Naive B cell (primary cell): ENCODE results near the gene GPR15LG. TPM values are rescaled to one million over a fixed set of nuclear protein-coding genes. Genes with fewer than 3 reads are reported as not detected.
"Not testable (repeated sequence)": the region's sequence is repeated elsewhere in the genome, so short reads cannot be mapped to it uniquely, and the experiment has no call there.

Experiments
- ATAC-seq, 2 donors: fragments of 150-1000 bp; cut with Tn5 transposase; 2 replicates each; pipeline ENCODE4 v1.10.0; 2021; ENCODE audit warnings: low read depth in 2 of 2, mild to moderate bottlenecking in 2 of 2, moderate library complexity in 2 of 2
- DNase-seq: peaks from one replicate; pipeline ENCODE4 v3.0.0; 2022
- H3K27ac Mint-ChIP-seq, 6 donors: one replicate each; pipeline ENCODE4 v1.8.0; 2020 to 2022; ENCODE audit warnings: mild to moderate bottlenecking in 6 of 6, mixed read lengths in 6 of 6, moderate library complexity in 5 of 6, inconsistent platforms in 2 of 6
- H3K27me3 Mint-ChIP-seq, 3 donors: one replicate each; pipeline ENCODE4 v1.8.0; 2021 to 2022; ENCODE audit warnings: mixed read lengths in 3 of 3, mild to moderate bottlenecking in 1 of 3
- H3K36me3 Mint-ChIP-seq, 2 donors: one replicate each; pipeline ENCODE4 v1.8.0; 2020 to 2022; ENCODE audit warnings: mixed read lengths in 2 of 2, inconsistent platforms in 1 of 2, mild to moderate bottlenecking in 1 of 2
- H3K4me1 Mint-ChIP-seq, 3 donors: one replicate each; pipeline ENCODE4 v1.8.0; 2020 to 2022; ENCODE audit warnings: mixed read lengths in 3 of 3, inconsistent platforms in 1 of 3, mild to moderate bottlenecking in 1 of 3, moderate library complexity in 1 of 3
- H3K4me3 Mint-ChIP-seq, 8 donors: one replicate each; pipeline ENCODE4 v1.8.0; 2020 to 2022; ENCODE audit warnings: mild to moderate bottlenecking in 8 of 8, mixed read lengths in 8 of 8, moderate library complexity in 8 of 8, inconsistent platforms in 2 of 8
- H3K9me3 Mint-ChIP-seq, 7 donors: one replicate each; pipeline ENCODE4 v1.8.0; 2020 to 2022; ENCODE audit warnings: mixed read lengths in 7 of 7, mild to moderate bottlenecking in 5 of 7, inconsistent platforms in 2 of 7, moderate library complexity in 1 of 7
- polyA plus RNA-seq, 6 donors: library from polyadenylated mRNA; unstranded; fragments of 300-500 nt; fragmentation: Illumina TruSeq; gene quantifications; one replicate each; pipeline ENCODE4 v1.2.3, GENCODE V29; 2021; ENCODE audit warnings: low read depth in 6 of 6

GPR15LG gene
- polyA plus RNA-seq, result not detected

DNA sequence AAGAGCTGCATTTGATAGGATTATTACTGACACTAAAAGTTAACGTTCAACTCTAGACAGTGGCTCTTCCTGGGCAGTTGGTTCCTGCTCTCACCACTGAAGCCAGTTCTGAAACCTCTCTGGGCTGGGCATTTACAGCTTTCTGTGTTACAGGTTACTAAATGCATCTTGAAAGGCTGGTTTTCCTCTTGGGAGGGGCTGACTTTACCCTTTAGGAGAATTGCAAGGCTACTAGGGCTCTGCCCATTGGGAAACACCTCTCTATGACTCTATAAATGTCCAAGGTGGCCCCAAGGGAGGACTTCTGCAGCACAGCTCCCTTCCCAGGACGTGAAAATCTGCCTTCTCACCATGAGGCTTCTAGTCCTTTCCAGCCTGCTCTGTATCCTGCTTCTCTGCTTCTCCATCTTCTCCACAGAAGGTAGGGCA lies at the start of gene GPR15LG:
Gene GPR15LG (plus strand): TSS at position 301 of the 429 bp plus-strand sequence. CDS start 51 bp downstream, at position 352.
- ATAC-seq, result no peak

DNA sequence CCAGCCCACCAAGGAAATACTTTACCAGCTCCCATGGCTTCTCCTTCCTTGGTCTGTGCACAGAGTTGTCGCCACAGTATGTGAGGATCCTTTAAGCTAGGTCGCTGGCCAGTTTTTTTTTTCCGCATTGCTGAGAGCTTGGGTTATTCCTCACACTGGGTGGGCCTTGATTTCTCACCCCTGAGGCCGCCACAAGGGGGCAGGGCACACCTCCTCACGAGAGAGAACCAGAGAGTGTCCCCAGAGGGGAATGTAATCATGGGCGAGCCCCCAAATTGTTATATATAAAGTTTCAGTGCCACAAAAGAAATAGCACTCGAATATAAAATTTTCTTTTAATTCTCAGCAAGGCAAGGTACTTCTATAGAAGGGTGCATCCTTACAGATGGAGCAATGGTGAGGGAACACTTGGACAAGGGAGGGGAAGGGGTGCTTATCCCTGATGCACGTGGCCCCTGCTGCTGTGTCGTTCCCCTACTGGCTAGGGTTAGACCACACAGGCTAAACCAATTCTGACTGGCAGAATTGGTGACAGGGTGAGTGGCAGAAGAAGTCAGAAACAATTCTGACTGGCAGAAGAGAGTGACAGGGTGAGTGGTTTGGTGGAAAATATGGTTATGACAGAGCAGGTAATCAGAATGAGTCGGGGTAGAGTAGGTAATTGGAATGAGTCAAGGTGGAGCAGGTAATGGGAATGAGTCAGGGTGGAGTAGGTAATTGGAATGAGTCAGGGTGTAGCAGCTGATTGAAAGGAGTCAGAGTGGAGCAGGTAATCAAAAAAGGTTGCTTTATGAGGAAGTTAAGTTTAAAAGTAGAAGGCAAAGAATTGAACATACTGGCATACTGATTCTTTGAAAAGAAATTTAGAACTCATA lies 47.5 kb upstream of the GPR15LG start:
- not testable (repeated sequence) for H3K27ac Mint-ChIP-seq, ATAC-seq, H3K4me1 Mint-ChIP-seq, DNase-seq
- H3K36me3 Mint-ChIP-seq, result peaks cover 5 to 30% of the 10 kb centered on the region in 2 donors
- H3K27me3 Mint-ChIP-seq, result peaks cover 31 to 40% (median 31%) of the 10 kb centered on the region in 3 donors
- peak overlapping the region in 1 of 8 donors; percentile 49 for H3K4me3 Mint-ChIP-seq
- peaks cover 13 to 42% (median 33%) of the 10 kb centered on the region in 7 donors for H3K9me3 Mint-ChIP-seq

More for the DNA sequence above, at the start of gene GPR15LG:
- Mint-ChIP-seq H3K27me3 (no peaks in the 10 kb centered on the region), H3K9me3 (peaks cover 0 to 3% (median 0%) of the 10 kb centered on the region in 7 donors), H3K27ac (peak within 1 kb of the TSS in 5 of 6 donors; percentile 78 to 96 (median 86)), H3K36me3 (no peaks in the 10 kb centered on the region), H3K4me3 (peak within 1 kb of the TSS in 1 of 8 donors; percentile 30), H3K4me1 (peaks cover 12 to 25% (median 23%) of the 10 kb centered on the region in 3 donors)
- DNase-seq, result no peak

DNA sequence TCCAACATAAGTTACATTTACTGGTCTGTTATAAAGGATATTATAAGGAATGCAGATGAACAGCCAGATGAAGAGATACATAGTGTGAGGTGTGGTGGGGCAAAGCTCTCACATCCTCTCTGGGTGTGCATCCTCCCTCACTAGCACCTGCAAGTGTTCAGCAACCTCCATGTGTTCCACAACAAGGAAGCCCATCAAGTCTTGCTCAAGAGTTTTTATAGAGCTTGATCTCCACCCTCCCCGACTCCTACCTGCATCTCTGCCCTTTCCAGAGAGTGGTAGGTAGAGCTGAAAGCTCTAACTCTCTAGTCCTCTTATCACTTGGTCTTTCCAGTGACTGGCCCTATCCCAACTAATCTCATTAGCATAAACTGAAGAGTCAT lies 46.8 kb upstream of the GPR15LG start:
- no peak for ATAC-seq
- Mint-ChIP-seq H3K4me3 (no peak overlapping the region), H3K27me3 (peaks cover 36 to 45% (median 37%) of the 10 kb centered on the region in 3 donors), H3K4me1 (no peaks in the 10 kb centered on the region), H3K27ac (peak overlapping the region in 1 of 6 donors; percentile 47), H3K36me3 (peaks cover 5 to 30% of the 10 kb centered on the region in 2 donors), H3K9me3 (peaks cover 13 to 42% (median 33%) of the 10 kb centered on the region in 7 donors)
- DNase-seq, result no peak

DNA sequence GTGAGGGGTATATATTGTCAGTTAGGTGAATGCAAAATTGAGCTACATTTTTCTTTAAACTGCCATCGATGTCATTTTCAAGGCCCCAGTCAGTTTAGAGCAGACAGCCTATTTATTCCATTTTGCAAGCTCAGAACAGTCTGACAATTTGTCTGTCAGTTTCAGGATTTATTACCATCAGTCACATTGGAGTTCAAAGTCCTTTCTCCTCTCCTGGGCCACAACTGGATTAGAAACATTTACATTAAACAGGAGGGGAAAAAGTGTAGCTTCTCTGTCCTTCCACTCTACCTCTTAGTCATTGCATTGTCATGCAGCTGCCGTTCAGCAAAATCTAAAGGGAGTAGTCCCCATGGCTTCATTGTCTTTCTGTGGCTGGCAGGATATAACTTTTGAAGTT lies 37.8 kb upstream of the GPR15LG start:
- H3K9me3 Mint-ChIP-seq, result peaks cover 0 to 2% (median 0%) of the 10 kb centered on the region in 7 donors

DNA sequence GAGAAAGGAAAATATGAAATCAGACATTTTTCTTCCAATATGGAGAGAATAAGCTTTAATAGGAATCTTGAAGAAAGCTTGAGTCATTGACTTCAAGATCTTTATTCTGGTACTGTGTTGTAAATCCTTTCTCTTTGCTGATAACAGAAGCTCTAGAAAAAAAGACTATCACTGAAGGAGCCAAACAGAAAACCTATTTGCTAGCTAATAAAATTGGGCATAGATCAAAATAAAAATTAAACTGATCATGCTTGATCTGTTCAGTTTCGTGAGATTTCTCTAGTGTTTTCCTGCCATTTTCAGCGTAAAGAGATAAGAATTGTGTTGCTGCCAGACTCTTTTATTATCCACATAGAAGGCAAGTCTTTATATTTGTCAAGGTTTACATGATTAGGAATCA lies 35.8 kb upstream of the GPR15LG start:
- Mint-ChIP-seq H3K4me1 (peaks cover 13 to 21% (median 19%) of the 10 kb centered on the region in 3 donors), H3K36me3 (no peaks in the 10 kb centered on the region), H3K9me3 (peaks cover 0 to 2% (median 0%) of the 10 kb centered on the region in 7 donors), H3K4me3 (peak overlapping the region in 6 of 8 donors; percentile 58 to 96 (median 82)), H3K27me3 (peaks cover 10 to 21% (median 11%) of the 10 kb centered on the region in 3 donors), H3K27ac (peak overlapping the region in 3 of 6 donors; percentile 3 to 97 (median 5))
- ATAC-seq (no peak), DNase-seq (no peak)

More for the DNA sequence above, 37.8 kb upstream of the GPR15LG start:
- ATAC-seq (no peak), DNase-seq (no peak)
- Mint-ChIP-seq H3K27ac (no peak overlapping the region), H3K36me3 (no peaks in the 10 kb centered on the region), H3K27me3 (peaks cover 26 to 30% (median 26%) of the 10 kb centered on the region in 3 donors), H3K4me1 (peaks cover 6 to 14% (median 10%) of the 10 kb centered on the region in 3 donors), H3K4me3 (peak overlapping the region in 2 of 8 donors; percentile 19 to 25)

DNA sequence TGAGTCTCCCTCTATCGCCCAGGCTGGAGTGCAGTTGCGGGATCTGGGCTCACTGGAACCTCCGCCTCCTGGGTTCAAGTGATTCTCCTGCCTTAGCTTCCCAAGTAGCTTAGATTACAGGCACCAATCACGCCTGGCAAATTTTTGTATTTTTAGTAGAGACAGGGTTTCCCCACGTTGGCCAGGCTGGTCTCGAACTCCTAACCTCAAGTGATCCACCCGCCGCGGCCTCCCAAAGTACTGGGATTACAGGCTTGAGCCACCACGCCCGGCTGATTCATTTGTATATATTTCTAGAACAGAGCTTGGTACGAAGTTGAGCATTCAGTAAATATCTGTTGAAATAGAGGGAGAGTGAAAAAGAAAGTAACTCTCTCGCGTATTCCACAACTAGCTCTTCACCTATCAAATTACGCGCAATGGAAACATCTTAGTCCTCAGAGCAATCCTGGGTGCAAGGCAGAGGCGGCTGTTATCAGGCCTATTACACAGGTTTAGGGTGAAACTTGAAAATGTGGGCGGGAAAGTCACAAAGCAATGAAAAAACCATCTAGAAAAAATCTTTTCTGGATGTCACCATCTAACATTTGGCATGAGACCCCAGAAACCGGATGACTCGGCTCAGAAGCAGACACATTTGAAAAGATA lies 35.0 kb upstream of the GPR15LG start:
- Mint-ChIP-seq H3K27ac (peak overlapping the region; percentile 97 to 99 (median 98)), H3K4me3 (peak overlapping the region; percentile 76 to 97 (median 94)), H3K4me1 (peaks cover 13 to 21% (median 19%) of the 10 kb centered on the region in 3 donors), H3K9me3 (peaks cover 0 to 2% (median 0%) of the 10 kb centered on the region in 7 donors), H3K36me3 (no peaks in the 10 kb centered on the region), H3K27me3 (peaks cover 7 to 14% (median 7%) of the 10 kb centered on the region in 3 donors)
- ATAC-seq (no peak), DNase-seq (no peak)

DNA sequence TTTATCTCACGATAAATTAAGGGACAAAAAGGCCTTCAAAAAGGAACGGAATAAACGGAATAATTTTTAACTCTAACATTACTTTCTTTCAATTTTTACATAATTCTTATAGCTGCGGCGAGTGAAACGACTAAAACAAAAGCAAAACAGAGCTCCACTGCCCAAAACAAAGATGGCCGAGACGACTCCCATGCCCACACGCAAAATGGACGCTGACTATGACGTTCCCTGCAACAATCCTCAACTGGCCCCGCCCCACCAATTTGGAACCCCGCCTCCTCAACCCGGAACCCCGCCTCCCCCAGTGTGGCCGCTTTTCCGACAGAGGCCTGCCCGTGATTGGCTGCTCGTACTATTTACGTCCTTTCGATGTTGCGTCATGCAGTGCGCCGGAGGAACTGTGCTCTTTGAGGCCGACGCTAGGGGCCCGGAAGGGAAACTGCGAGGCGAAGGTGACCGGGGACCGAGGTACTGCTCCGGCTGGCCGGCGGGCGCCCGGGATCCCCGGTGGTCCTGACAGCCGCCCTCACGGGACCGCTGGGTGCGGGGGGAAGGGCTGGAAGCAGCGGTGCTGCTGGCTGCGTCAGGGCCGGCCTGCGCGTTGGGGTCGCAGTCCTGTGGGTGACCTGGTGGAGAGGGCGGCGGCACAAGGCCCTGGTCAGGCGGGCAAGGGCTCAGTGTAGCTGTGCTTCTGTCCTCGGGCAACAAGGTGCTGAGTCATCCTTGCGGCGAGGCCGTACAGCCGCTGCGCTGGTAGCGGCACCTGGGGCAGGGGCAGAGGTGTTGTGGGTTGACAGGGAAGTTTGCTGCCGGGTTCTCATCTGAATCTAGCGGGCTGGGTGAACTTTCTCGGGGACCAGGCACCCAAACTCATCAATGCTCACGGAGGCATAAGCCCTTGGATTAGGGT lies 34.2 kb upstream of the GPR15LG start, which contains the start of gene GHITM:
Gene GHITM (plus strand): TSS at position 384 of the 910 bp plus-strand sequence. CDS start 1,992 bp downstream, outside the sequence.
- no peaks in the 10 kb centered on the region for H3K36me3 Mint-ChIP-seq
- H3K9me3 Mint-ChIP-seq, result peaks cover 0 to 2% (median 0%) of the 10 kb centered on the region in 7 donors

DNA sequence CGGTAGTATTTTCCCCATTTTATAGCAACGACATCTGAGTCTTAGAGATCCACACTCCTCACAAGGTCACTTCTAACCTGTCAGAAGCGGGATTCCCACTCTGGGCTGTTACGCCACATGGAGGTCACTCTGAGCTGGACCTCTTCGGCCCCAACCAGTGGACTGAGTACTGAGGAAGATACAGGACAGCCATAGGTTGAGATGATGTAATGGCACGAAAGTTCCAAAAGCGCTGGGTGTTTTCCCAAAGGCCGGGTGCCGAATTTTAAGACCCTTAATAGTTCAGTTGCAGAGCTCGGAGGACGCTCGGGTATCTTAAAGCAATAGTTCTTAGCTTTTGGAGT lies 33.6 kb upstream of the GPR15LG start:
- peak overlapping the region; percentile 76 to 97 (median 94) for H3K4me3 Mint-ChIP-seq
- DNase-seq, result no peak
- H3K27ac Mint-ChIP-seq, result peak overlapping the region; percentile 97 to 99 (median 98)
- peaks cover 13 to 21% (median 19%) of the 10 kb centered on the region in 3 donors for H3K4me1 Mint-ChIP-seq
- no peak for ATAC-seq
- peaks cover 5 to 7% (median 5%) of the 10 kb centered on the region in 3 donors for H3K27me3 Mint-ChIP-seq
- H3K36me3 Mint-ChIP-seq, result no peaks in the 10 kb centered on the region
- H3K9me3 Mint-ChIP-seq, result peaks cover 0 to 2% (median 0%) of the 10 kb centered on the region in 7 donors

More for the DNA sequence above, 34.2 kb upstream of the GPR15LG start, which contains the start of gene GHITM:
- Mint-ChIP-seq H3K4me3 (peak within 1 kb of the TSS; percentile 76 to 97 (median 94)), H3K27me3 (peaks cover 5 to 7% (median 6%) of the 10 kb centered on the region in 3 donors), H3K4me1 (peaks cover 13 to 21% (median 19%) of the 10 kb centered on the region in 3 donors), H3K27ac (peak within 1 kb of the TSS; percentile 97 to 99 (median 98))
- ATAC-seq (peak; percentile 94 to 95), DNase-seq (peak; percentile 100)

DNA sequence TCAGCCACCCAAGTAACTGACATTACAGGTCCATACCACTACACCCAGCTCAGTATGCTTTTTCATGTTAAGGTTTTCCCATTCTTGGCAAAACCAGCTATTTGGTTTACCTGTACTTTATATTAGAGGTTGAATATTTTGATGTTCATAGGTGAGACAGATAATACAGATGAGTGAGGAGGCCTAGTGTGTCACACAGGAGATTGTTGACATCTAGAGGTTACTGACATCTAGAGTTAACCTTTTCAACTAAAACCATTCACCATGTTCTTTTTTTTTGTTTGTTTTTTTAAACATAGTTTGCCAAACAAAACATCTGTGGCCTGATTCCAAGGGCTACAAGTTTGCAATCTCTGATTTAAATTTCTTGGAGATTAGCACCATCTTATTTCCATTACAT lies 26.3 kb upstream of the GPR15LG start:
- Mint-ChIP-seq H3K4me1 (peaks cover 0 to 5% (median 4%) of the 10 kb centered on the region in 3 donors), H3K27me3 (no peaks in the 10 kb centered on the region), H3K9me3 (no peaks in the 10 kb centered on the region), H3K27ac (no peak overlapping the region), H3K4me3 (no peak overlapping the region), H3K36me3 (peaks cover 13 to 14% of the 10 kb centered on the region in 2 donors)
- DNase-seq (no peak), ATAC-seq (no peak)

DNA sequence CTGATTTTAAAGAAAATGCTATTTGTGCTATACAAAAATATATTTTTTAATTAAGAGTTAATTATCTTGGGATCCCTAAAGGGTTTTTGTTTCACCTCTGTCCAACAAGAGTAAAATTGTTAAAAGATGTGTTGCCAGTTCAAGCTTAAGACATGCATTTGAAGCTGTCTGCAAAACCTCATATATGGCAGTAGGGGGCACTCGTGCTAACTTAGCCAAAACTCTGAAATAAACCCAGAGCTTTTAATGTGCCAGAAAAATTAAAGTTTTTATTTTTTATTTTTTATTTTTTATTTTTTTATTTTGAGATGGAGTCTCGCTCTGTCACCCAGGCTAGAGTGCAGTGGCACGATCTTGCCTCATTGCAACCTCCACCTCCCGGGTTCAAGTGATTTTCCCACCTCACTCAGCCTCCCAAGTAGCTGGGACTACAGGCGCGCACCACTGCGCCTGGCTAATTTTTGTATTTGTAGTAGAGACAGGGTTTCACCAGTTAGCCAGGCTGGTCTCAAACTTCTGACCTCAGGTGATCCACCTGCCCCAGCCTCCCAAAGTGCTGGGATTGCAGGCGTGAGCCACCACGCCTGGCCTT lies 25.5 kb upstream of the GPR15LG start:
- H3K27ac Mint-ChIP-seq, H3K27me3 Mint-ChIP-seq, H3K9me3 Mint-ChIP-seq, H3K4me1 Mint-ChIP-seq, H3K4me3 Mint-ChIP-seq: not testable (repeated sequence)
- DNase-seq, result peak; percentile 19
- peak; percentile 46 to 57 for ATAC-seq
- peaks cover 13 to 14% of the 10 kb centered on the region in 2 donors for H3K36me3 Mint-ChIP-seq

DNA sequence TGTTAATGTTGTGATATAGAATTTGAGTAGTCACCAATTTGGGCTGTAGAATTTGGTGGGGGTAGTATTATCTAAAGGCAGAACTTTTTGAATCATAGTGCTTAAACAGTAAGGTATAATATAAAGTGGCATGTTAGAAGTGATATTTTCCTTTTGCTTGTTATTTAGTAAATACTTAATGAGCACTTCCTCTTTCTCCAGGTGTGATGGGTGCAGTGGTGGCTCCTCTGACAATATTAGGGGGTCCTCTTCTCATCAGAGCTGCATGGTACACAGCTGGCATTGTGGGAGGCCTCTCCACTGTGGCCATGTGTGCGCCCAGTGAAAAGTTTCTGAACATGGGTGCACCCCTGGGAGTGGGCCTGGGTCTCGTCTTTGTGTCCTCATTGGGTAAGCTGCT lies 23.7 kb upstream of the GPR15LG start:
- DNase-seq (no peak), ATAC-seq (no peak)
- peaks cover 14 to 15% of the 10 kb centered on the region in 2 donors for H3K36me3 Mint-ChIP-seq
- peak overlapping the region in 1 of 6 donors; percentile 24 for H3K27ac Mint-ChIP-seq
- H3K4me3 Mint-ChIP-seq, result no peak overlapping the region
- H3K27me3 Mint-ChIP-seq, result no peaks in the 10 kb centered on the region
- no peaks in the 10 kb centered on the region for H3K9me3 Mint-ChIP-seq
- H3K4me1 Mint-ChIP-seq, result peaks cover 0 to 5% (median 4%) of the 10 kb centered on the region in 3 donors

DNA sequence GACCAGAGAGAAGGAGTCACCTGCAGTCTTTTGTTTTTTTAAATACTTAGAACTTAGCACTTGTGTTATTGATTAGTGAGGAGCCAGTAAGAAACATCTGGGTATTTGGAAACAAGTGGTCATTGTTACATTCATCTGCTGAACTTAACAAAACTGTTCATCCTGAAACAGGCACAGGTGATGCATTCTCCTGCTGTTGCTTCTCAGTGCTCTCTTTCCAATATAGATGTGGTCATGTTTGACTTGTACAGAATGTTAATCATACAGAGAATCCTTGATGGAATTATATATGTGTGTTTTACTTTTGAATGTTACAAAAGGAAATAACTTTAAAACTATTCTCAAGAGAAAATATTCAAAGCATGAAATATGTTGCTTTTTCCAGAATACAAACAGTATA lies 20.8 kb upstream of the GPR15LG start:
- no peak for ATAC-seq

More for the DNA sequence above, 20.8 kb upstream of the GPR15LG start:
- no peaks in the 10 kb centered on the region for H3K9me3 Mint-ChIP-seq
- peaks cover 0 to under 1% (median 0%) of the 10 kb centered on the region in 3 donors for H3K4me1 Mint-ChIP-seq
- no peak overlapping the region for H3K4me3 Mint-ChIP-seq
- no peaks in the 10 kb centered on the region for H3K27me3 Mint-ChIP-seq
- peaks cover 0 to 8% of the 10 kb centered on the region in 2 donors for H3K36me3 Mint-ChIP-seq
- DNase-seq, result no peak
- peak overlapping the region in 1 of 6 donors; percentile 28 for H3K27ac Mint-ChIP-seq
